ENCODE data around the gene NTMT2.
"Not testable (repeated sequence)": the region's sequence is repeated elsewhere in the genome, so short reads cannot be mapped to it uniquely, and the experiment has no call there.

NTMT2 gene

GRCh38 chr1:170157820-170158219, 12.1 kb downstream of the NTMT2 start:
- no peak for DNase-seq

GRCh38 chr1:170162459-170163246, 16.9 kb downstream of the NTMT2 start:
- no peak for DNase-seq

- DNase-seq, result no peak
Measured at GRCh38 chr1:170164103-170164763, 18.5 kb downstream of the NTMT2 start.

- DNase-seq, result no peak
Measured at GRCh38 chr1:170166518-170167180, 20.9 kb downstream of the NTMT2 start.

DNA sequence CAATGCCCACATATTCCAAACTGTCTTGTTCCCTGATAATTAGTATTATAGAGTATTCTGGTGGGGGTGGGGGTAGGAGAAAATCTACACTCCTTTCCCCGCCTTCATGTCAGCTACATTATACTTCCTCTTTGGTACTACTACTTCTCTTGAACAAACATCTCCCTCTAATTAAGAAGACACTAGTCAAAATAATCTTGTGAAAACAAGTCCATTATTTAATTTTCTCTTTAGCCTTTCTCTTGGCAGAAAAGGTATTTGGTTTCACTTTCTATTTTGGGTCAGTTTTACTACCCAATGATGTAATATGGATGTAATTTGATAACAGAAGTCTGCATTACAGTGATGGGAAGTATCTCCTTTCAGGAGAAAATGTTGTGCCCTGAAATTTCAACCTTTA, 22.5 kb downstream of the NTMT2 start:
- DNase-seq, result no peak

DNA sequence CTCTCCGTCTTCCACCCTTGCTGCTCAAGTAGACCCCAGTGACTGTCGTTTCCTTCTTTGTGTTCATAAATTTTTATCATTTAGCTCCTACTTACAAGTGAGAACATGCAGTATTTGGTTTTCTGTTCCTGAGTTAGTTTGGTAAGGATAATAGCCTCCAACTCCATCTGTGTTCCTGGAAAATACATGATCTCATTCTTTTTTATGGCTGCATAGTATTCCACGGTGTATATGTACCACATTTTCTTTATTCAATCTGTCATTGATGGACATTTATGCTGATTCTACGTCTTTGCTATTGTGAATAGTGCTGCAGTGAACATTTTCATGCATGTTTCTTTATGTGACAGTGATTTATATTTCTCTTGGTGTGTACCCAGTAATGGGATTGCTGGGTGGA, 24.8 kb downstream of the NTMT2 start:
- DNase-seq, result not testable (repeated sequence)

DNA sequence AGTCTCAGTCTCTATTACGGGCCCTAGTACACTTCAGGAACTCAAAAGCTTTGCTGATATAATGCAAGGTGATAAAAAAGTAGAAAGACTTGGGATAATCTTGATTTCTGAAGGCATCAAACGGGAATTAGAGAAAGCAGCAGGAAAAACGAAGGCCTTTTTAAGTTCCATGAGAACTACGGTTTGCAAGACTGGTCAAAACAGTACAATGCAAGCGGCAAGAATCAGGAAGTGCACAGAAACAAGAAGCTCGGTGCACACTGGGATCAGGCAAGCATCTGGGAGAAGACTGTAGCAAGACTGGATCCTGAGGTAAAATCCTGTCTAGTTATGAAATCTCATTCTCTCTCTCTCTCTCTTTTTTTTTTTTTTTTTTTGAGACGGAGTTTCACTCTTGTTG, 28.6 kb downstream of the NTMT2 start:
- no peak for DNase-seq

DNA sequence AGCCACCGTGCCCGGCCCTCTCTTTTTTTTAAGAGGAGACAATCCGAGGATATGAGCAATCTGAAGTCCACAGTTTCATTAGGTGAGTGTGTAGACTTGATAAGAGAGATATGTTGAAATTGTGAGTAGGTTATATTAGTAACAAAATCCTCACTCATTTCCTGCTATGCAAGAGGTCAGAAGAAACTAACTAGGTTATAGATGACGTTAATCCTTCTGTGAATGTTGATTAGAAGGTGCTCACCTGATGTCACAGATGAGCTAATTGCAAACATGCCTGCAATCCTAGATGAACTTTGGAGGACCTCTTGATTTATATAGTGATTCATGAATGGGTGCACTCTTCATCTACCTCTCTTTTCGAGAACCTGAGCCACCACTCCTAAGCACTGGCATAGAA, 29.3 kb downstream of the NTMT2 start:
- no peak for DNase-seq

DNA sequence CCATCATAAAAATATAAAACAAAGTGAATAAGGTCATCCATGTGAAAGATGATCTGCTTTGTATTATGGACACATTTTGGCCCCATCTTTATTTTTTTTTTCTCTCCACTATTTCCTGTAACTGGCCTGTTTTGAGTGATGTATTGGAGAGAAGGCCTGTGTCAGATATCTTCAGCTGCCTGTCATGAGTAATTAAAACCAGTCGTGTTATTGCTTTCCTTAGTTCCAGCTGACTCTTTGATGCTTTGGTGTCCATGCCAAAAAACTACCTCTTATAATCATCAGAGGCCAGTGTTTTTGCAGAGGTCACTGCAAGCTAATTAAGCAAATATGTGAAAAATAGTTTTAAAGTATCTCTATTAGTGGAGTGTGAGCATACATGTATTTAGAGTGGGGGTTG, 29.7 kb downstream of the NTMT2 start:
- DNase-seq, result no peak

- DNase-seq, result no peak
Measured at GRCh38 chr1:170176772-170177171, 31.0 kb downstream of the NTMT2 start.

GRCh38 chr1:170182442-170182841, 36.7 kb downstream of the NTMT2 start:
- no peak for DNase-seq

DNA sequence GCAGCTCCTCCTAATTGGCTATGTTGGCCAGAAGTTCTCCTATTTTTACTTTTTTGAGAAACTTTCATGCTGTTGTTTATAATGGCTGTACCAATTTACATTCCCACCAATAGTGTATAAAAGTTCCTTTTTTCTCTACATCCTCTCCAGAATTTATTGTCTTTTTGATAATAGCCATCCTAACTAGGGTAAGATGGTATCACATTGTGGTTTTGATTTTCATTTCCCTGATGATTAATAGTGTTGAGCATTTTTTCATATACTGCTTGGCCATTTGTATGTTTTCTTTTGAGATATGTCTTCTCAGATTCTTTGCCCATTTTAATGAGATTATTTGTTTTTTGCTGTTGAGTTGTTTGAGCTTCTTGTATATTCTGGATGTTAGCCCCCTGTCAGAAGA, 46.8 kb downstream of the NTMT2 start:
- DNase-seq, result no peak

DNA sequence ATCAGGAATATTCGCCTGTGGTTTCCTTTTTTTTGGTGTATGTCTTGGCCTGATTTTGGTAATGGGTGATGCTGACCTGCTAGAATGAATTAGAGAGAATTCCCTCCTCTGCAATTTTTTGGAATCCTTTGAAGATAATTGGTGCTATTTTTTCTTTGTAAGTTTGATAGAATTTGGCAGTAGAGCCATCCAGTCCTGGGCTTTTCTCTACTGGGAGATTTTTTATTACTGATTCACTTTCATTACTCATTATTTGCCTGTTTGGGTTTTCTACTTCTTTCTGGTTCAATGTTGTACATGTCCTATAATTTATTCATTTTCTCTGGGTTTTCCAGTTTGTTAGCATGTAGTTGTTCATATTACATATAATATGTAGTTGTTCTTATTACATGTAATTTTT, 48.7 kb downstream of the NTMT2 start:
- DNase-seq, result no peak

DNA sequence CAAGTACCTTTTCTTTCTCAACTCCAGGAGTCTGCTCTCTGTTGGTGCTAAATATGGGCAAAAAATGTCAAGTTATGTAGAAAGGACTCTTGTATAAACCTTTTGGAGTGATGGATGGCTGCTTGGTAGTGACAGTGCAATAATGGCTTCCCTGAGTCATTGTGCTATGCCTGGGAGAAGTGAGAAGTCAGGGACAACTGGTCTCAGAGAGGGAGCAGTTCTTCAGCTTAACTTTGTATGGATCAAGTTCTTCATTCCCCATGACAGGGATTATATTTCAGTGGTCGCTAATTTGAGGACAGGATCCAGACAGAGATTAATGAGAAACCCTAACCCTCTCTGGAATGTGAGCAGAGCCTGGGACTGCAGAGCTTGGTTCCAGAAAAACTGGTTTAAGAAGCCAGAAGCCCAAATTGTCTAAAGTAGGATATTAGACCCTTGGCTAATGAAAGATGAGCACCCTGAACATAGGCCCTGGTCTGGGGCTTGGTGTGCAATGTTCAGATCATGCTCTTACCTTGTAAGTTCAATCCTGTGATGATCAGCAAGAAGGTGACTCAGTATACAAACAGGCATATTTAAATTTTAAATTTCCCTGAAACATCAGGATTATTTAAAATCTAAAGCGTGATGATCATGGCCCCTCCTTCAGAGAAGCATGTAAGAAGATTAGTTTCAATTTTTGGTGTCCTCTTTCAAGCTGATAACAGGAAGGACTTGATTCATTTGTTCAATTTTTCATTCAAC, 50.9 kb downstream of the NTMT2 start:
- DNase-seq, result no peak

DNA sequence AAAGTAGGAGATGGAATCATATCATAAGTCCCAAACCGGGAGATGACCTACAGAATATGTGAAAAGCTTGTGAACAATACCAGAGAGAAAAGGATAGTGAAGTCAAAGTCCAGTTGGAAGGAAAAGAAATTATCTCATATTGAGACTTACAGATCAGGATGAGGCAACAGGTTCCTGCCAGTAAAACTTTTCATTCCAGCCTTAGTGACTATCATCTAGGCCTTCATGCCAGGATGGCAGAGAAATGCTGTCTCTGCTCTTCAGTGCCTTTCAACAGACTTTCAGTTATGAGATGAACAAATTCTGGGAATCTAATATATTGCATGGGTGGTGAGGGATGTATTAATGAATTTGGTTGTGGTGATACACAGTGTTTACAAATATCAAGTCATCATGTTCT, 52.3 kb downstream of the NTMT2 start:
- no peak for DNase-seq

GRCh38 chr1:170198584-170198983, 52.8 kb downstream of the NTMT2 start:
- DNase-seq, result no peak

GRCh38 chr1:170200161-170200560, 54.4 kb downstream of the NTMT2 start:
- no peak for DNase-seq

GRCh38 chr1:170200621-170201397, 55.0 kb downstream of the NTMT2 start:
- no peak for DNase-seq

DNA sequence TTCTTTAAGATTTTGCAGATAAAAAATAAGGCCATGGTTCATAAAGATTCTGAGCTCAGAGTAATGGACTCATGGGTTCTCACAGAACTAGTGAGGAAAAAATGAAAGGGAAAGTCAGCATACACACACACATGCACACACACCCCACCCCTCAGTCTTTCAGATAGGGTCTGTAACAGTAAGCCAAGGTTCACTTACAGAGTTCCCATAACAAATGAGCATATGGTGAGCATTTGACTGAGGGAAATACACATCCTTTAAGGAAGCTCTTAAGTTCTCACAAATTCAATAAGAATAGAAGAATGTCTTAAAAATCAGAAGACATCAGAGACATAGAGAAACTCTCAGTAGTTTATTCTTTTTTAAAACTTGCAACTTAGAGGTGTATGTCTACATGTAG, 57.9 kb downstream of the NTMT2 start:
- no peak for DNase-seq

GRCh38 chr1:170204121-170204520, 58.4 kb downstream of the NTMT2 start:
- no peak for DNase-seq

GRCh38 chr1:170205301-170205700, 59.5 kb downstream of the NTMT2 start:
- DNase-seq, result no peak

DNA sequence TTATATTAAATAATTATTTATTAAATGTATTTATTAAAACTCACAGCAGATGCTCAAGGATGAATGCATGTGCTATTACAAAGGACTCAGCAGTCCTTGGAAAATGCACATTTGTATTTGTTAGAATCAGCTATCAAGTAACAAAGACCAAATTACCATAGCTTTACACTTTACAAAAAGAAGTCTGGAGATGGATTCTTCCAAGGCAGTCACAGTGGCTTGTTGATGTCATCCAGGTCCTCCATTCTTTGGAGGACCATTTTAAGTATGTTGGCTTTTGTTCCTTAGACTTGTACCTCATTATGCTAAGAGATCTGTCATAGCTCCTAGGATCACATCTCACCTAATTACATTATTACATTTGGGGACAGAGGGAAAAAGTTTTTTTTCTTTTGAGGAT, 63.4 kb downstream of the NTMT2 start:
- no peak for DNase-seq

DNA sequence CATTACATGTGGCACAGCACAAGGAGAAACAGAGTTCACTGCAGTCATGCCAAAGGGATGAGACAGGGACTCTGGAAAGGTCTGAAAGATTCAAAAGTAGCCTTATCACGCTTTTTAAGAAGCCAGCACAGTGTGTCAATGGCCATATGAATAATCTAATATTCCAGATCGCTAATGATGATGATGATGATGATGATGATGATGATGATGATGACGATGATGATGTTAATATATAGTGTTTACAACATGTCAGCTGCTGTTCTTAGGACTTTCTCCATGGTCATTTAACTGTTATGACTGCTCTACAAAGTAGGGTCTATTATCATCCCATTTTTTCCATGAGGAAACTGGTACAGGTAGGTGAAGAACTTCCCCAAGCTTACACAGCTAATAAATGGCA, 64.4 kb downstream of the NTMT2 start:
- no peak for DNase-seq

Measured in hippocampal formation (tissue), 2 donors.